PC-3 (cell line): Measurements from ENCODE around the gene CAPZB. TPM values are rescaled to one million over a fixed set of nuclear protein-coding genes. Genes with fewer than 3 reads are reported as not detected.
"Not testable (repeated sequence)": the region's sequence is repeated elsewhere in the genome, so short reads cannot be mapped to it uniquely, and the experiment has no call there.

Experiments used
- ATAC-seq: fragments of 200-7000 bp; cut with Tn5 transposase; 2 replicates; pipeline ENCODE4 v1.9.1; 2020; ENCODE audit warnings: mild to moderate bottlenecking, moderate library complexity
- BruUV-seq: library from RNA; stranded (reverse); fragments of 400-500 nt; replicated peaks from 2 replicates; lab custom pipeline; 2021; lab: Mats Ljungman, UMichigan
- CTCF ChIA-PET: fragments of 300-600 bp; sonication (Branson Sonifier 250); formaldehyde crosslinking; loops from one replicate; lab custom pipeline; 2022; ENCODE audit warnings: antibody characterized with exemption; lab: Charles Lee
- POLR2A ChIA-PET: fragments of 300-600 bp; sonication (Branson Sonifier 250); formaldehyde crosslinking; loops from one replicate; lab custom pipeline; 2022; ENCODE audit warnings: antibody characterized with exemption; ENCODE audit not compliant: unreplicated experiment; lab: Charles Lee
- DNase-seq: peaks from one replicate; pipeline ENCODE4 v3.0.0-alpha.2; 2015
- H2AFZ ChIP-seq: fragments of 300-600 bp; sonication (generic); 2 replicates; pipeline ENCODE4 v1.6.0; 2016; ENCODE audit warnings: antibody characterized with exemption, low read length
- H3F3A ChIP-seq: fragments of 300-600 bp; sonication (generic); one replicate; pipeline ENCODE4 v1.6.0; 2017; ENCODE audit warnings: antibody characterized with exemption, low read length, control low read depth, mild to moderate bottlenecking; ENCODE audit not compliant: unreplicated experiment
- H3K27ac ChIP-seq: fragments of 300-600 bp; sonication (generic); 2 replicates; pipeline ENCODE4 v1.5.1; 2016; ENCODE audit warnings: mild to moderate bottlenecking, low read length
- H3K27me3 ChIP-seq: fragments of 300-600 bp; sonication (generic); 2 replicates; pipeline ENCODE4 v1.6.1; 2016; ENCODE audit warnings: low read length, mixed read lengths
- H3K36me3 ChIP-seq: fragments of 300-600 bp; sonication (generic); 2 replicates; pipeline ENCODE4 v1.6.1; 2016; ENCODE audit warnings: low read depth, mixed run types, low read length, mixed read lengths
- H3K4me1 ChIP-seq: fragments of 300-600 bp; sonication (generic); 2 replicates; pipeline ENCODE4 v1.5.1; 2016; ENCODE audit warnings: low read length; ENCODE audit not compliant: insufficient read depth
- H3K4me2 ChIP-seq: fragments of 300-600 bp; sonication (generic); 2 replicates; pipeline ENCODE4 v1.6.0; 2016; ENCODE audit warnings: low read length
- H3K4me3 ChIP-seq: fragments of 300-600 bp; sonication (generic); 2 replicates; pipeline ENCODE4 v1.5.1; 2016; ENCODE audit warnings: mild to moderate bottlenecking, low read length, mixed read lengths
- H3K79me2 ChIP-seq: fragments of 300-600 bp; sonication (generic); 2 replicates; pipeline ENCODE4 v1.6.1; 2017; ENCODE audit warnings: low read length, mixed read lengths
- H3K9ac ChIP-seq: fragments of 300-600 bp; sonication (generic); 2 replicates; pipeline ENCODE4 v1.6.0; 2016; ENCODE audit warnings: mild to moderate bottlenecking, low read length
- H3K9me2 ChIP-seq: fragments of 300-600 bp; sonication (generic); replicated peaks from 2 replicates; pipeline ENCODE4 v1.6.1; 2016; ENCODE audit warnings: mixed run types, low read length, mixed read lengths
- H3K9me3 ChIP-seq: fragments of 300-600 bp; sonication (generic); 2 replicates; pipeline ENCODE4 v1.6.1; 2016; ENCODE audit warnings: low read length, mixed read lengths
- H4K20me1 ChIP-seq: fragments of 300-600 bp; sonication (generic); 2 replicates; pipeline ENCODE4 v1.6.1; 2016; ENCODE audit warnings: low read length, mixed read lengths
- CTCF ChIP-seq: fragments of 300-600 bp; sonication (generic); conservative IDR thresholded peaks from 2 replicates; pipeline ENCODE4 v1.5.1; 2017; ENCODE audit warnings: antibody characterized with exemption, low read depth, mild to moderate bottlenecking, low read length
- EZH2 ChIP-seq: fragments of 300-600 bp; sonication (generic); IDR thresholded peaks from one replicate; pipeline ENCODE4 v1.6.1; 2017; ENCODE audit warnings: antibody characterized with exemption, mild to moderate bottlenecking, low read length; ENCODE audit not compliant: unreplicated experiment
- EZH2phosphoT487 ChIP-seq: fragments of 300-600 bp; sonication (generic); IDR thresholded peaks from 2 replicates; pipeline ENCODE4 v1.6.1; 2018; ENCODE audit warnings: mild to moderate bottlenecking, antibody characterized with exemption, low read length, borderline replicate concordance
- intact Hi-C: fragments of 100-400 bp; cut with micrococcal nuclease; formaldehyde crosslinking; loops from 2 replicates; pipeline ENCODE4 v1.9.0; 2023
- total RNA-seq: library from RNA; depleted of rRNA; stranded (reverse); fragments of >200 nt; gene quantifications from 2 replicates; pipeline ENCODE4 v1.2.3, GENCODE V29; 2014

The CAPZB gene
- total RNA-seq, 1 experiment from 2014 or later, result 86.7 TPM

- Histone ChIP-seq H3K79me2 (no peaks in the 10 kb centered on the region), H3K9ac (no peak overlapping the region), H3K27me3 (no peaks in the 10 kb centered on the region), H3F3A (no peaks in the 10 kb centered on the region), H3K4me2 (no peak overlapping the region), H2AFZ (no peak overlapping the region), H3K9me2 (no peaks in the 10 kb centered on the region), H3K4me3 (no peak overlapping the region), H4K20me1 (no peaks in the 10 kb centered on the region), H3K27ac (no peak overlapping the region), H3K36me3 (no peaks in the 10 kb centered on the region), H3K4me1 (no peaks in the 10 kb centered on the region), H3K9me3 (no peaks in the 10 kb centered on the region)
- CTCF ChIA-PET, result no interaction called here
- ATAC-seq (no peak), DNase-seq (no peak)
- TF ChIP-seq CTCF (no peak), EZH2phosphoT487 (no peak), EZH2 (no peak)
- intact Hi-C loops, result no loop called here
- no TSS peak for BruUV-seq
- POLR2A ChIA-PET, result no interaction called here
Observed at GRCh38 chr1:19514391-19514831, 29.1 kb upstream of the CAPZB start.

GRCh38 chr1:19512545-19512944, 27.2 kb upstream of the CAPZB start:
- Histone ChIP-seq H3K4me2 (no peak overlapping the region), H3K9me3 (no peaks in the 10 kb centered on the region), H3K9ac (no peak overlapping the region), H4K20me1 (no peaks in the 10 kb centered on the region), H3K27me3 (no peaks in the 10 kb centered on the region), H3K9me2 (no peaks in the 10 kb centered on the region), H2AFZ (no peak overlapping the region), H3K27ac (no peak overlapping the region), H3K36me3 (no peaks in the 10 kb centered on the region), H3K4me1 (no peaks in the 10 kb centered on the region; the same call in 1 of the 2 replicates), H3F3A (no peaks in the 10 kb centered on the region), H3K4me3 (no peak overlapping the region), H3K79me2 (no peaks in the 10 kb centered on the region)
- TF ChIP-seq EZH2phosphoT487, result no peak
- TF ChIP-seq CTCF, result no peak
- no peak for TF ChIP-seq EZH2
- intact Hi-C loops, result no loop called here
- CTCF ChIA-PET, result no interaction called here
- DNase-seq (no peak), ATAC-seq (no peak)
- no TSS peak for BruUV-seq
- POLR2A ChIA-PET, result no interaction called here

- ChIA-PET CTCF (no interaction called here), POLR2A (no interaction called here)
- H3K36me3 ChIP-seq, result no peaks in the 10 kb centered on the region
- H4K20me1 ChIP-seq, result no peaks in the 10 kb centered on the region
- ATAC-seq (no peak), DNase-seq (no peak)
- H3F3A ChIP-seq, result no peaks in the 10 kb centered on the region
- no peaks in the 10 kb centered on the region for H3K9me2 ChIP-seq
- no peaks in the 10 kb centered on the region for H3K9me3 ChIP-seq
- BruUV-seq, result no TSS peak
- intact Hi-C loops, result no loop called here
- TF ChIP-seq EZH2phosphoT487, result no peak
- no peak for TF ChIP-seq CTCF
- TF ChIP-seq EZH2, result no peak
- no peaks in the 10 kb centered on the region for H3K27me3 ChIP-seq
- no peaks in the 10 kb centered on the region; the same call in 1 of the 2 replicates for H3K4me1 ChIP-seq
- H2AFZ ChIP-seq, result no peak overlapping the region
- no peak overlapping the region for H3K9ac ChIP-seq
- H3K79me2 ChIP-seq, result no peaks in the 10 kb centered on the region
- H3K4me3 ChIP-seq, result no peak overlapping the region
- no peak overlapping the region for H3K4me2 ChIP-seq
- H3K27ac ChIP-seq, result no peak overlapping the region
Observed at GRCh38 chr1:19511116-19511515, 25.8 kb upstream of the CAPZB start.

GRCh38 chr1:19509647-19510046, 24.3 kb upstream of the CAPZB start:
- H3K27ac ChIP-seq, H3K4me3 ChIP-seq, intact Hi-C loops, H2AFZ ChIP-seq, H3K4me1 ChIP-seq, H3K79me2 ChIP-seq, DNase-seq, POLR2A ChIA-PET, H3F3A ChIP-seq, H3K4me2 ChIP-seq, H3K9me2 ChIP-seq, H3K36me3 ChIP-seq, H4K20me1 ChIP-seq, H3K9ac ChIP-seq, CTCF ChIA-PET, ATAC-seq, BruUV-seq, H3K27me3 ChIP-seq, H3K9me3 ChIP-seq: not testable (repeated sequence)
